HG03139 (cell line): ENCODE data around the gene TEDC2.
A peak's percentile ranks its signal among the peaks of the same experiment; 100 is the strongest.
"Not testable (repeated sequence)": the region's sequence is repeated elsewhere in the genome, so short reads cannot be mapped to it uniquely, and the experiment has no call there.

Source experiments
- ATAC-seq: cut with Tn5 transposase; IDR thresholded peaks from one replicate; pipeline ENCODE4 v1.9.1; 2021; ENCODE audit not compliant: unreplicated experiment

The TEDC2 gene, protein sequence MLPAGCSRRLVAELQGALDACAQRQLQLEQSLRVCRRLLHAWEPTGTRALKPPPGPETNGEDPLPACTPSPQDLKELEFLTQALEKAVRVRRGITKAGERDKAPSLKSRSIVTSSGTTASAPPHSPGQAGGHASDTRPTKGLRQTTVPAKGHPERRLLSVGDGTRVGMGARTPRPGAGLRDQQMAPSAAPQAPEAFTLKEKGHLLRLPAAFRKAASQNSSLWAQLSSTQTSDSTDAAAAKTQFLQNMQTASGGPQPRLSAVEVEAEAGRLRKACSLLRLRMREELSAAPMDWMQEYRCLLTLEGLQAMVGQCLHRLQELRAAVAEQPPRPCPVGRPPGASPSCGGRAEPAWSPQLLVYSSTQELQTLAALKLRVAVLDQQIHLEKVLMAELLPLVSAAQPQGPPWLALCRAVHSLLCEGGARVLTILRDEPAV

GRCh38 chr16:2459647-2460390, at the start of gene TEDC2:
TEDC2 (plus strand) TSS chr16:2460109; CDS start chr16:2460145, 36 bp downstream.
- peak; percentile 84 for ATAC-seq

DNA sequence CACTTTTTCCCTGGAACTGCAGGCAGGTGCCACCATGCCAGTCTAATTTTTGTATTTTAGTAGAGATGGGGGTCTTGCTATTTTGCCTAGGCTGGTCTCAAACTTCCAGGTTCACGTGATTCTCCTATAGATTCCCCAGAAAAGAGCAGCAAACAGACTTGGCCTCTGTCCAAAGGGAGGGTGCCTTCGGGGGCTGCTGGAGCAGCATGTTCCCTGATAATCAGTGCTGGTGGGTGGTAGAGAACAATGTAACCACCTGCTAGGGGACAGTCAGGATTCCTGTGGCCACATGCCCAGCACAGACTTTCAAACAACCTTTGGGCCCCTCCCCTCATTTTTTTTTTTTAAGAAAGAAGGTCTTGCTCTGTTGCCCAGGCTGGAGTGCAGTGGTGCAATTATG, 44.8 kb upstream of the TEDC2 start:
- ATAC-seq: no peak

- ATAC-seq: no peak
Observed at GRCh38 chr16:2420035-2420434, 39.9 kb upstream of the TEDC2 start.

GRCh38 chr16:2422123-2422867, 37.6 kb upstream of the TEDC2 start:
- ATAC-seq: no peak

DNA sequence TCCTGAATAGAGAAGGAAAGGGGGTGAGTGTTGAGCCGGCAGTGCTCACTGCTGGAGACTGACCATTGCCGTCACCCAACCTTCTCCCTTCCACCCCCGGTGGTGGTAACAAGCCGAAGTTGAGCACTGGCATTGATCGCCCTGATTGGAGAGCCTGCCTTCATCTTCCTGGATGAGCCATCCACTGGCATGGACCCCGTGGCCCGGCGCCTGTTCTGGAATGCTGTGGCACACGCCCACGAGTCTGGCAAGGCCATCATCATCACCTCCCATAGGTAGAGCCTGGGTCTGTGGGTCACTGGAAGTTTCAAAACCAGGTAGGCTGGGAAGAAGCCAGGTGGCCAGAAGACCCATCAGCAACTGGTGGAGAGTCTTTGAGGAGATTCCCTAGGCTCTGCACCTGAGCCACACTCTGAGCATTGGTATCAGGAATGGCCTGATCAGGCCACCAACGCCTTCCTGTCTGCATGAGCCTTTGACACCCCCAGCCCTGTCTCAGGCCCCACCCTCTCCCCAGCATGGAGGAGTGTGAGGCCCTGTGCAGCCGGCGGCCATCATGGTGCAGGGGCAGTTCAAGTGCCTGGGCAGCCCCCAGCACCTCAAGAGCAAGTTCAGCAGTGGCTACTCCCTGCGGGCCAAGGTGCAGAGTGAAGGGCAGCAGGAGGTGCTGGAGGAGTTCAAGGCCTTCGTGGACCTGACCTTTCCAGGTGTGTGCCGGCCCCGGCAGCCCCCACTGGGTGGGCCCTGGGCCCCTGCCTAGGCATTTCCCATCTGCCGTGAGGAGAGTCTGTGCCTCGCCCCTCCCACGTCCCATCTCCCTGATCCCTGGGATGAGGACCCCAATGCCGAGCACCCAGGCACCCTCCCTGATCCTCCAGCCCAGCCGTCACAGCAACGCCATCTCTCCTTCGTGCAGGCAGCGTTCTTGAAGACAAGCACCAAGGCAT, 35.6 kb upstream of the TEDC2 start:
- ATAC-seq: no peak

- ATAC-seq: no peak
Observed at GRCh38 chr16:2425008-2425518, 34.8 kb upstream of the TEDC2 start.

GRCh38 chr16:2425825-2426430, 34.0 kb upstream of the TEDC2 start:
- no peak for ATAC-seq

DNA sequence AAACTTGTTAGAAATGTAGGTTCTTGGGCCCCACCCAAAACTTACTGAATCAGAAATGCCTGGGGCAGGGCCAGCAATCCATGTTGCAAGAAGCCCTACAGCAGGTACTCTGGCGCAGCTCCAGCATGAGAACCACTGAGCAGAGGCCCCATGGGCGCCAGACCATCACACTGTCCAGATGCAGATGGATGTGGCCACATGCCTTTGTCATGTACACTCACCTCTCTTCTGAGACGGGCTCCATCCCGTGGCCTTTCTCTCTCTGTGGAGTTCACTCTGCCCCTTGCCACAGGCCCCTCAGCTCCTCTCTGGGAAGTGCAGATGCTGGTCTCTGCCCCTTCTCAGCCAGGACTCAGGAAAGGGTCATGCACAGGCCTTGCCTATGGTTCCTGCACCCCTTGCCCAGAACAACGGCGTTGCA, 33.0 kb upstream of the TEDC2 start:
- no peak for ATAC-seq

- no peak for ATAC-seq
Observed at GRCh38 chr16:2427526-2427925, 32.4 kb upstream of the TEDC2 start.

- no peak for ATAC-seq
Observed at GRCh38 chr16:2428051-2428783, 31.7 kb upstream of the TEDC2 start.

DNA sequence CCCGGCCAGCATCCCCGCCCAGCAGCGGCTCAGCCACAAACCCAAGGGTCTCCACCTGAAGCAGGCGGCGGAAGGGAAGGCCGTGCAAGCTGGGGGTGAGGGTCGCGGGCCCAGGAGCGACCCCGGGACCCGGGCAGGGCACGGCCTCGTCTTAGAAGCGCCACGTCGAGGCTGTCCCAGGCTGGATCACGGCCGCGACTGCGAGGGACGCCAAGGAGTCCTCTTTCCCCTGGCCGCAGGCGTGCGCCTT, 31.2 kb upstream of the TEDC2 start:
- ATAC-seq: no peak

DNA sequence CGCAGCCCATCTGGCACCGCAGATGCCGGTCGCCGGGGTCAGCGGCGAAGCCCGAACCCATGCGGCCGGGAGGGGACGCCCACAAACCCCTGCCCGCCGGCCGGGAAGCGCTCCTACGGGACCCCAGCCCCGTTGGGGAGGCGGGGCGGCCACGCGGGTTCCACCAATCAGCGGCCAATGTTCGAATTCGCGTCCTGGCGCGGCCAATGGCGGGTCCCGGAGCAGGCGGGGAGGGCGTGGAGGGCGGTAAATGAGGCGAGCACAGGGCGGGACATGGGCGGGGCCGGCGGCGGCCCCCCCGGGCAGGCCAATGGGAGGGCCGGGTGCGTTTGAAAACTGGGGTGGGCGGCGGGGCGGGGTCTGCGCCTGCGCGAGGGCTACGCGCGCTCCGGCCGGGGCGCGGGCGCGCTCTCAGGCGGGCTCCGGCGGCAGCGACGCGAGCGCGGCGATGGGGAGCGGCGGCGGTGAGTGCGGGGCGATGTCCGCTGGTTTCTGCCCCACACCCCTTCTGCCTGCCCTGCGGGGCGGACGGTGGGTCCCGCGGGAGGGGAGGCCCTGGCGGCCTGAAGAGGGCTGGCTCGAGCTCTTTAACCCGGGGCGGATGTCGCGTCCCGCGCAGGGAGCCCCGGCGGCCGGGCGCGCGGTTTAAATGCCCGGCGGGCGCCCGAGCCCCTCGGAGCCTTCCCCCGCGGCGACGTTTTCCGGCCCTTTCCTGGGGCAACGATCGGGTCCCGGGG, 30.7 kb upstream of the TEDC2 start, which contains the start of gene CCNF:
CCNF (plus strand) TSS at position 414 of the 737 bp plus-strand sequence; CDS start at position 449, 35 bp downstream.
- ATAC-seq: peak; percentile 81

DNA sequence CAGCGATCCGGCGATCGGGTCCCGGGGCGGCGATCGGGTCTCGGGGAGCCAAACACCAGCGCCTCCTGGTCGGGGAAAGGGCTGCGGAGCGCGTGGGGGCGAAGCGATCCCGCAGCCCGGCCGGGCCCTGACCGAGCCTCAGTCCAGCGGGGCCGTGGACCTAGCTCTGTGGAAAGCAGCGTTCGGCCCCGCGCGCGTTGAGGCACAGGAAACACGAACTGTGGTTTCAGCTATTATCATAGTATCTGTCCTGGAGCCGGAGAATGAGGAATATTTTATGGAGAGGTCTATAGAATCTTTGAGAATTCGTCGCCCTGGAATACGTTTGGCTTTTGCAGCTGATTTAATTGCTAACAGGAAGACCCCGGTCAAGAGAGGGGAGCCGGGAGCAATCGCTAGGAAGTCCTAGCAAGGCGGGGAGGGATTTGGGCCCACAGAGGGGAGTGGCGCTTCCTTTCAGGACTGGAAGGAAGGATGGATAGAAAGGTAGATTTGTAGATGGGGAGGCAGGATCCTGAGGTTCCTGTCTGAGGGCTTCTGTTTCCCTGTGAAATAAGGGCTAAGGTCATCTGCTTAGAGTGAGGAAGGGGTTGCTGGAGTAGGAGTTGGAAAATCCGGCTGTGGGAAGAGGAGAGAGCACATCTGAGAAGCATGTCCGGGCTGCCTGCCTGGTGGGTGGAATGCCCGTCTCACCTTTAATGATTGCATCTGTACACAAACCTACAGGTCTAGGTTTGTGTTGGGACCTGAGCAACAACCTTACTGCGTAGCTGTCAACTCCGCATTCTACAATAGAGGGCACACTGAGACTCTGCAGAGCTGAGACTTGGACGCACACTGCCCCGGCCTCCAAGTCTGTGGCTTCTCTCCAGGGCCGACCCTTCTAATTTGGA, 29.9 kb upstream of the TEDC2 start:
- no peak for ATAC-seq

- no peak for ATAC-seq
Observed at GRCh38 chr16:2432286-2432685, 27.6 kb upstream of the TEDC2 start.

DNA sequence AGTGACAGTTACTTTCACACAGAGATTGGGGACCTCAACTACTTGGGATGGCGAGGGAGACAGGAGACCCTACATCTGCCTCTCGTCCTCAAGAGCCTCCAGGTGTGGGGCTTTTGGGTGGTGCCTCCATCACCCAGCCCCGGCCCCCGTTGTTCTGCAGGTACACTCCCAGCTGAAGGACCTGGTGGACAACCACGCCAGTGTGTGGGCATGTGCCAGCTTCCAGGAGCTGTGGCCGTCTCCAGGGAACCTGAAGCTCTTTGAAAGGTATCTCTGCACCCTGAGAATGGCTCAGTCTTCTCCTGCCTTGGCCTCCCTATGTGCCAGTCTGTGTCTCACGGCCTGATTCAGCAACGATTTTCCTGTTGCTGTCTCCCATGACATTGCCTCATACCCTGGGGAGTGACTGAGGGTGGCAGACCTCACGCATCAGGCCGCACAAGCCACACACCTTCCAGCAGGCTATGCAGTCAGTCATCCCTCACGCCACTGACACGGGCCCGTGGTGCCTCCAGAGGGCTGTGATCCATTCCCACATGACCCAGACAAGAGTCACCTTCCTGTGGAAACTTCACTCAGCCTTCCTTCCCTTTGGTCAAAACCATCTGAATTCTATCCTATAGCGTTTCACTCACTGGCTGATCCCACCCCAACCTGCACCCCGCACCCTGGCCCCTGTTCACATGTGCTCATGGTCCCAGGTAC, 27.0 kb upstream of the TEDC2 start:
- no peak for ATAC-seq

- ATAC-seq: not testable (repeated sequence)
Observed at GRCh38 chr16:2435236-2435635, 24.7 kb upstream of the TEDC2 start.

DNA sequence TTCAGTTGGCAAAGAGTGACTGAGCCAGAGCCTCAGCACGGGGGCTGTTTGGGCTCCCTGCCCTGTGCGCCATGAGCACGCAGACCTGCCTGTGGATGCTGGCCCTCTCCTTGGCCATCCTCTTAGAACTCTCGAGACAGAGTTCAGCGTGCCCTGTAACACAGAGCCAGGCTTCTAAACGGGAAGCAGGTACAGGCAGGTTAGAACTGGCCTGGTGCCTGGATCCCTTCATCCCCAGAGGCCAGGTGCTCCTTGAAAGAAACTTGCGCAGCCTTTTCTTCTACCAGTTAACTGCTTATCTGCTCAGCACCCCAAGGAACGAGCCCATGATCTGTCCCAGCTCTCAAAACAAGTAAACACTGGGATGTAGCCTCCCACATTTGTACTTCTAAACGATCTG, 23.8 kb upstream of the TEDC2 start:
- ATAC-seq: no peak
